Measurements from ENCODE around the gene PRIMPOL.

GRCh38 chr4:184675821-184676492 lies 26.4 kb downstream of the PRIMPOL start:
- no peak for TF ChIP-seq CTCF (IDR thresholded peaks at IDR 0.05)
- TF ChIP-seq POLR2A (IDR thresholded peaks at IDR 0.05) = no peak

All from adrenal gland (tissue), 5 donors.